ENCODE data around the gene IFNL1. TPM values are rescaled to one million over a fixed set of nuclear protein-coding genes. Genes with fewer than 3 reads are reported as not detected.

Gene IFNL1
- total RNA-seq, 1 donor from 2014 or later, result not detected

- Mint-ChIP-seq H3K27ac (peak overlapping the region; percentile 21), H3K27me3 (ENCODE audit: low read depth) (peaks cover 39% of the 10 kb centered on the region), H3K36me3 (no peaks in the 10 kb centered on the region)
These were observed 44.4 kb upstream of the IFNL1 start for GRCh38 chr19:39251846-39252245.

GRCh38 chr19:39252458-39252857, 43.7 kb upstream of the IFNL1 start:
- no peak for DNase-seq (ENCODE audit: low spot score in 2 of 2, unreplicated experiment in 2 of 2)
- Mint-ChIP-seq H3K4me1 (peaks cover 32% of the 10 kb centered on the region), H3K27me3 (ENCODE audit: low read depth) (peaks cover 33% of the 10 kb centered on the region), H3K36me3 (peaks cover 2% of the 10 kb centered on the region), H3K9me3 (peaks cover 8% of the 10 kb centered on the region), H3K27ac (peak overlapping the region; percentile 28), H3K4me3 (no peak overlapping the region)
- TF ChIP-seq CTCF (IDR thresholded peaks at IDR 0.05; ENCODE audit: unreplicated experiment), result no peak

More at GRCh38 chr19:39251846-39252245, 44.4 kb upstream of the IFNL1 start:
- no peak for DNase-seq (ENCODE audit: low spot score in 2 of 2, unreplicated experiment in 2 of 2)
- Mint-ChIP-seq H3K4me3 (no peak overlapping the region), H3K4me1 (peaks cover 34% of the 10 kb centered on the region), H3K9me3 (peaks cover 6% of the 10 kb centered on the region)
- TF ChIP-seq CTCF (IDR thresholded peaks at IDR 0.05; ENCODE audit: unreplicated experiment), result no peak

- H3K27me3 Mint-ChIP-seq (ENCODE audit: low read depth), result peaks cover 24% of the 10 kb centered on the region
- H3K4me1 Mint-ChIP-seq, result peaks cover 37% of the 10 kb centered on the region
- no peak for DNase-seq (ENCODE audit: low spot score in 2 of 2, unreplicated experiment in 2 of 2)
- no peak overlapping the region for H3K27ac Mint-ChIP-seq
- H3K9me3 Mint-ChIP-seq, result peaks cover 8% of the 10 kb centered on the region
- H3K36me3 Mint-ChIP-seq, result peaks cover 2% of the 10 kb centered on the region
- no peak overlapping the region for H3K4me3 Mint-ChIP-seq
- TF ChIP-seq CTCF (IDR thresholded peaks at IDR 0.05; ENCODE audit: unreplicated experiment), result no peak
These were observed 42.6 kb upstream of the IFNL1 start for GRCh38 chr19:39253374-39254149.

GRCh38 chr19:39254531-39255345, 41.5 kb upstream of the IFNL1 start:
- peaks cover 2% of the 10 kb centered on the region for H3K36me3 Mint-ChIP-seq
- H3K9me3 Mint-ChIP-seq, result peaks cover 8% of the 10 kb centered on the region
- peaks cover 13% of the 10 kb centered on the region for H3K27me3 Mint-ChIP-seq (ENCODE audit: low read depth)
- H3K4me3 Mint-ChIP-seq, result no peak overlapping the region
- peaks cover 39% of the 10 kb centered on the region for H3K4me1 Mint-ChIP-seq
- no peak for DNase-seq (ENCODE audit: low spot score in 2 of 2, unreplicated experiment in 2 of 2)
- H3K27ac Mint-ChIP-seq, result no peak overlapping the region
- no peak for TF ChIP-seq CTCF (IDR thresholded peaks at IDR 0.05; ENCODE audit: unreplicated experiment)

GRCh38 chr19:39257227-39257626, 39.0 kb upstream of the IFNL1 start:
- no peak for DNase-seq (ENCODE audit: low spot score in 2 of 2, unreplicated experiment in 2 of 2)
- peaks cover 31% of the 10 kb centered on the region for H3K4me1 Mint-ChIP-seq
- H3K27ac Mint-ChIP-seq, result peak overlapping the region; percentile 30
- H3K4me3 Mint-ChIP-seq, result no peak overlapping the region
- TF ChIP-seq CTCF (IDR thresholded peaks at IDR 0.05; ENCODE audit: unreplicated experiment), result no peak
- peaks cover 8% of the 10 kb centered on the region for H3K9me3 Mint-ChIP-seq
- H3K27me3 Mint-ChIP-seq (ENCODE audit: low read depth), result peaks cover 3% of the 10 kb centered on the region
- peaks cover 2% of the 10 kb centered on the region for H3K36me3 Mint-ChIP-seq

Measured in mesothelial cell of epicardium (in vitro differentiated cells).